Mesendoderm (in vitro differentiated cells): Measurements from ENCODE around the gene DOLPP1.

Experiments
- DNase-seq: peaks from one replicate; pipeline ENCODE4 v3.0.0; 2013
- H2AK5ac ChIP-seq: 2 replicates; pipeline ENCODE4 v1.6.1; 2013; ENCODE audit warnings: low read length, inconsistent platforms
- H2BK120ac ChIP-seq: 2 replicates; pipeline ENCODE4 v1.6.1; 2013; ENCODE audit warnings: low read depth, mild to moderate bottlenecking, low read length, moderate library complexity, mixed read lengths
- H2BK15ac ChIP-seq: replicated peaks from 2 replicates; pipeline ENCODE4 v1.6.1; 2013; ENCODE audit warnings: low read depth, mild to moderate bottlenecking, moderate library complexity
- H2BK5ac ChIP-seq: 2 replicates; pipeline ENCODE4 v1.6.1; 2013; ENCODE audit warnings: low read length, inconsistent platforms
- H3K18ac ChIP-seq: 2 replicates; pipeline ENCODE4 v1.6.1; 2013; ENCODE audit warnings: mild to moderate bottlenecking, low read length, mixed read lengths
- H3K23ac ChIP-seq: one replicate; pipeline ENCODE4 v1.6.1; 2013; ENCODE audit warnings: low read length
- H3K27ac ChIP-seq: 2 replicates; pipeline ENCODE4 v1.5.1; 2013; ENCODE audit warnings: low read depth, mild to moderate bottlenecking, inconsistent platforms, low read length, moderate library complexity
- H3K27me3 ChIP-seq: 2 replicates; pipeline ENCODE4 v1.6.1; 2013; ENCODE audit warnings: low read length, control low read depth, mild to moderate bottlenecking, inconsistent platforms; ENCODE audit not compliant: insufficient read depth, poor library complexity
- H3K36me3 ChIP-seq: 2 replicates; pipeline ENCODE4 v1.6.1; 2013; ENCODE audit warnings: low read length, inconsistent platforms; ENCODE audit not compliant: control insufficient read depth, insufficient read depth
- H3K4ac ChIP-seq: one replicate; pipeline ENCODE4 v1.6.1; 2013; ENCODE audit warnings: low read depth, mild to moderate bottlenecking, low read length, moderate library complexity
- H3K4me1 ChIP-seq: 2 replicates; pipeline ENCODE4 v1.6.1; 2013; ENCODE audit warnings: low read depth, low read length, inconsistent platforms; ENCODE audit not compliant: control insufficient read depth
- H3K4me2 ChIP-seq: 2 replicates; pipeline ENCODE4 v1.6.1; 2013; ENCODE audit warnings: low read length
- H3K4me3 ChIP-seq: 2 replicates; pipeline ENCODE4 v1.5.1; 2013; ENCODE audit warnings: mild to moderate bottlenecking, low read length
- H3K56ac ChIP-seq: one replicate; pipeline ENCODE4 v1.6.1; 2013; ENCODE audit warnings: low read length
- H3K79me1 ChIP-seq: 2 replicates; pipeline ENCODE4 v1.6.1; 2013; ENCODE audit warnings: low read length, inconsistent platforms
- H3K79me2 ChIP-seq: 2 replicates; pipeline ENCODE4 v1.6.1; 2013; ENCODE audit warnings: mild to moderate bottlenecking, low read length; ENCODE audit not compliant: control insufficient read depth, insufficient read depth
- H3K9ac ChIP-seq: 2 replicates; pipeline ENCODE4 v1.6.1; 2013; ENCODE audit warnings: low read length, inconsistent platforms
- H4K5ac ChIP-seq: one replicate; pipeline ENCODE4 v1.6.1; 2013; ENCODE audit warnings: low read length
- H4K8ac ChIP-seq: one replicate; pipeline ENCODE4 v1.6.1; 2013; ENCODE audit warnings: low read depth, mild to moderate bottlenecking, control low read depth, low read length, moderate library complexity
- WGBS: extraction: QIAGEN DNeasy Blood & Tissue Kit; methylation state at CpG from one replicate; pipeline ENCODE4 v1.1.7; 2013; ENCODE audit warnings: low lambda C conversion rate, missing lambda C conversion rate; ENCODE audit not compliant: insufficient coverage; ENCODE audit errors: extremely low coverage; 5-methylcytosine and 5-hydroxymethylcytosine counted together

The DOLPP1 gene

GRCh38 chr9:129068990-129069861, 11.7 kb upstream of the DOLPP1 start:
- no CpG with 5 or more reads among the region's 31 CpGs for WGBS
- Histone ChIP-seq H3K4me2 (no peak overlapping the region), H3K18ac (no peak overlapping the region), H4K5ac (no peak overlapping the region), H3K27ac (no peak overlapping the region), H3K4me3 (no peak overlapping the region), H4K8ac (no peak overlapping the region), H3K23ac (no peak overlapping the region), H2BK5ac (no peak overlapping the region), H3K27me3 (no peaks in the 10 kb centered on the region), H3K4me1 (peaks cover 7% of the 10 kb centered on the region), H3K4ac (no peak overlapping the region), H3K79me1 (no peaks in the 10 kb centered on the region), H3K56ac (no peak overlapping the region), H3K36me3 (no peaks in the 10 kb centered on the region), H2BK15ac (no peak overlapping the region), H3K79me2 (no peaks in the 10 kb centered on the region), H2BK120ac (no peak overlapping the region), H3K9ac (no peak overlapping the region), H2AK5ac (no peak overlapping the region)
- DNase-seq: peak; percentile 18

GRCh38 chr9:129069862-129070641, 10.9 kb upstream of the DOLPP1 start:
- no peak for DNase-seq
- no peak overlapping the region for H3K9ac ChIP-seq
- H3K4me3 ChIP-seq: no peak overlapping the region
- H3K56ac ChIP-seq: no peak overlapping the region
- no peak overlapping the region for H2BK15ac ChIP-seq
- H4K8ac ChIP-seq: no peak overlapping the region
- no peak overlapping the region for H4K5ac ChIP-seq
- H2BK120ac ChIP-seq: no peak overlapping the region
- no peaks in the 10 kb centered on the region for H3K36me3 ChIP-seq
- H3K4me2 ChIP-seq: no peak overlapping the region
- no peak overlapping the region for H3K18ac ChIP-seq
- H3K4me1 ChIP-seq: peaks cover 7% of the 10 kb centered on the region
- H2BK5ac ChIP-seq: no peak overlapping the region
- no peak overlapping the region for H3K4ac ChIP-seq
- H2AK5ac ChIP-seq: no peak overlapping the region
- no peaks in the 10 kb centered on the region for H3K27me3 ChIP-seq
- no peaks in the 10 kb centered on the region for H3K79me2 ChIP-seq
- no peaks in the 10 kb centered on the region for H3K79me1 ChIP-seq
- WGBS: no CpG with 5 or more reads among the region's 26 CpGs
- no peak overlapping the region for H3K27ac ChIP-seq
- H3K23ac ChIP-seq: no peak overlapping the region

GRCh38 chr9:129070696-129071525, 10.0 kb upstream of the DOLPP1 start:
- no peak overlapping the region for H3K18ac ChIP-seq
- no peaks in the 10 kb centered on the region for H3K79me2 ChIP-seq
- H3K27me3 ChIP-seq: no peaks in the 10 kb centered on the region
- peaks cover 7% of the 10 kb centered on the region for H3K4me1 ChIP-seq
- DNase-seq: no peak
- no peak overlapping the region for H2BK120ac ChIP-seq
- H2BK5ac ChIP-seq: no peak overlapping the region
- H2AK5ac ChIP-seq: no peak overlapping the region
- no peak overlapping the region for H3K23ac ChIP-seq
- no peak overlapping the region for H3K4me2 ChIP-seq
- H3K4ac ChIP-seq: no peak overlapping the region
- H3K36me3 ChIP-seq: no peaks in the 10 kb centered on the region
- WGBS: no CpG with 5 or more reads among the region's 21 CpGs
- no peak overlapping the region for H3K4me3 ChIP-seq
- H4K5ac ChIP-seq: no peak overlapping the region
- peak overlapping the region; percentile 49 for H3K56ac ChIP-seq
- no peak overlapping the region for H4K8ac ChIP-seq
- no peaks in the 10 kb centered on the region for H3K79me1 ChIP-seq
- H2BK15ac ChIP-seq: no peak overlapping the region
- H3K27ac ChIP-seq: no peak overlapping the region
- no peak overlapping the region for H3K9ac ChIP-seq

- Histone ChIP-seq H4K8ac (no peak overlapping the region), H3K27ac (no peak overlapping the region), H2BK15ac (no peak overlapping the region), H3K27me3 (no peaks in the 10 kb centered on the region), H3K36me3 (no peaks in the 10 kb centered on the region), H3K4ac (no peak overlapping the region), H3K4me2 (peak overlapping the region; percentile 13), H2BK120ac (no peak overlapping the region), H2BK5ac (no peak overlapping the region), H3K79me2 (no peaks in the 10 kb centered on the region), H3K4me1 (peaks cover 7% of the 10 kb centered on the region), H4K5ac (no peak overlapping the region), H2AK5ac (no peak overlapping the region), H3K56ac (peak overlapping the region; percentile 49), H3K79me1 (no peaks in the 10 kb centered on the region), H3K9ac (no peak overlapping the region), H3K23ac (no peak overlapping the region), H3K18ac (no peak overlapping the region), H3K4me3 (no peak overlapping the region)
- peak; percentile 83 for DNase-seq
- WGBS: no CpG with 5 or more reads among the region's 10 CpGs
These were observed 9.3 kb upstream of the DOLPP1 start for GRCh38 chr9:129071526-129072126.

GRCh38 chr9:129072171-129072570, 8.7 kb upstream of the DOLPP1 start:
- Histone ChIP-seq H4K5ac (no peak overlapping the region), H2BK5ac (no peak overlapping the region), H2BK120ac (no peak overlapping the region), H3K4ac (no peak overlapping the region), H2BK15ac (no peak overlapping the region), H3K9ac (no peak overlapping the region), H3K4me3 (no peak overlapping the region), H4K8ac (no peak overlapping the region), H3K79me1 (no peaks in the 10 kb centered on the region), H3K36me3 (no peaks in the 10 kb centered on the region), H3K79me2 (no peaks in the 10 kb centered on the region), H3K4me2 (no peak overlapping the region), H3K56ac (no peak overlapping the region), H3K18ac (no peak overlapping the region), H3K27ac (no peak overlapping the region), H2AK5ac (no peak overlapping the region), H3K23ac (no peak overlapping the region), H3K4me1 (peaks cover 7% of the 10 kb centered on the region), H3K27me3 (no peaks in the 10 kb centered on the region)
- no CpG with 5 or more reads among the region's 9 CpGs for WGBS
- DNase-seq: no peak
